GM18519 (cell line): Measurements from ENCODE around the gene PAOX.
"Not testable (repeated sequence)": the region's sequence is repeated elsewhere in the genome, so short reads cannot be mapped to it uniquely, and the experiment has no call there.

Experiments
- ATAC-seq: cut with Tn5 transposase; IDR thresholded peaks from one replicate; pipeline ENCODE4 v1.9.1; 2021; ENCODE audit warnings: mild to moderate bottlenecking, moderate library complexity; ENCODE audit not compliant: unreplicated experiment, low FRiP score

The PAOX gene

GRCh38 chr10:133361773-133362441 is 17.2 kb upstream of the PAOX start:
- ATAC-seq: no peak

GRCh38 chr10:133362846-133363245 is 16.2 kb upstream of the PAOX start:
- no peak for ATAC-seq

- ATAC-seq: no peak
Observed at GRCh38 chr10:133364645-133365431, 14.2 kb upstream of the PAOX start.

GRCh38 chr10:133365461-133366129 is 13.5 kb upstream of the PAOX start:
- ATAC-seq: no peak

GRCh38 chr10:133366130-133366478 is 13.0 kb upstream of the PAOX start:
- no peak for ATAC-seq

- no peak for ATAC-seq
Observed at GRCh38 chr10:133366751-133367150, 12.3 kb upstream of the PAOX start.

- ATAC-seq: not testable (repeated sequence)
Observed at GRCh38 chr10:133367461-133367860, 11.6 kb upstream of the PAOX start.

- no peak for ATAC-seq
Observed at GRCh38 chr10:133368153-133368552, 10.9 kb upstream of the PAOX start.

- no peak for ATAC-seq
Observed at GRCh38 chr10:133370030-133370786, 8.9 kb upstream of the PAOX start.

GRCh38 chr10:133372507-133372906 is 6.6 kb upstream of the PAOX start:
- no peak for ATAC-seq

GRCh38 chr10:133373174-133374090 is 5.6 kb upstream of the PAOX start, which contains the start of gene ECHS1:
ECHS1 (minus strand) TSS chr10:133373354; CDS start chr10:133373333, 21 bp downstream.
- peak; percentile 94 for ATAC-seq

- no peak for ATAC-seq
Observed at GRCh38 chr10:133375357-133376115, 3.5 kb upstream of the PAOX start.

- ATAC-seq: not testable (repeated sequence)
Observed at GRCh38 chr10:133376183-133376582, 2.9 kb upstream of the PAOX start.

- no peak for ATAC-seq
Observed at GRCh38 chr10:133377025-133377817, 1.8 kb upstream of the PAOX start.

- ATAC-seq: no peak
Observed at GRCh38 chr10:133377818-133378250, 1.2 kb upstream of the PAOX start.

- no peak for ATAC-seq
Observed at GRCh38 chr10:133378251-133379096, 588 bp upstream of the PAOX start.
